ENCODE data around the gene CMSS1. TPM values are rescaled to one million over a fixed set of nuclear protein-coding genes. Genes with fewer than 3 reads are reported as not detected.
A peak's percentile ranks its signal among the peaks of the same experiment; 100 is the strongest.

The CMSS1 gene
- total and polyA plus RNA-seq, 2 of the 13 experiments (the other 11 are each of a cell fraction or from before 2014, with no cell fraction given), result 6.4 to 48.7 TPM

DNA sequence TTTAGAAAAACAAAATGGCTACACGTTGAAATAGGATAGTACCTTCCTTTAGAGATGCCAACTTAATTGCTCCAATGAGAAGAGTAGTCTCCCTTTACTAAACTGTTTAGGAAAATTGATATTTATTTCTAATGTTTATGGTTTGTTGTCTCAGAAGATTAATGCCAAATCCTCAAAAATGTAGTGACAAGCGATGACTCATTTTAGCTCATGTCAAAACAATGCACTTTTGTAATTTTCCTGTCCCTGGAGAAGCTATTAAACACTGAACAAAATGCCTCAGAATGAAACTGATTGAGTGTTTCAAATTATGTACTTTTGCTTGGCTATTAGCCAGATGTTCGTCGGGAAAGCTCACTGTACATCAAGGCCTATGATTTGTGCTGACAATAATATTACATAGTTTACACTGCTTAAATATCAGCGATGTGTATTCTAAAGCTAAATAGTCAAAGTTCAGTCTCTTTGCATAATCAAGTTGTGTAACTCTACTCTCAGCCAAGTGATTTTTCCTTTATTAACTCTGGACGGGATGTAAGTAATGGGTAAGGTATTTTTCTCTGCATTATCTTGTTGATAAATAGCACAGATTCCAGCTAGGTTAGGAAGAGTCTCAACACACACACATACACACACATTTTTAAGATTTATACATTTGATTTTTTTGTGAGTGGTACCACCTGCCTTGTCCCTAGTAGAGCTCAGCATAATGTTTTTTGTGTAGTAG, 83.7 kb downstream of the CMSS1 start (continued):
- no peak for TF ChIP-seq KLF12 (CRISPR knock-in tag; IDR thresholded peaks at IDR 0.05; ENCODE audit: borderline replicate concordance)
- TF ChIP-seq ZNF660 (CRISPR knock-in tag; IDR thresholded peaks at IDR 0.05; ENCODE audit: borderline replicate concordance, low read depth), result no peak
- no peak for TF ChIP-seq ZNF780A (CRISPR knock-in tag; IDR thresholded peaks at IDR 0.05)
- TF ChIP-seq GFI1 (CRISPR knock-in tag; IDR thresholded peaks at IDR 0.05; ENCODE audit: borderline replicate concordance), result peak; percentile 90
- TF ChIP-seq FOSL1 (CRISPR knock-in tag; IDR thresholded peaks at IDR 0.05; ENCODE audit: borderline replicate concordance), result peak; percentile 67; the same call in 1 of the 2 replicates
- TF ChIP-seq ZNF564 (CRISPR knock-in tag; IDR thresholded peaks at IDR 0.05), result 0 out of 2 replicates have a peak, but pooled peaks have one; percentile 28
- TF ChIP-seq ZBTB21 (CRISPR knock-in tag; IDR thresholded peaks at IDR 0.05), result no peak
- TF ChIP-seq ATRX (CRISPR knock-in tag; IDR thresholded peaks at IDR 0.05; ENCODE audit: borderline replicate concordance), result no peak
- TF ChIP-seq ZFP62 (CRISPR knock-in tag; IDR thresholded peaks at IDR 0.05), result no peak
- no peak for TF ChIP-seq ZNF180 (CRISPR knock-in tag; IDR thresholded peaks at IDR 0.05; ENCODE audit: borderline replicate concordance, low read depth)
- TF ChIP-seq, protein P1, sequence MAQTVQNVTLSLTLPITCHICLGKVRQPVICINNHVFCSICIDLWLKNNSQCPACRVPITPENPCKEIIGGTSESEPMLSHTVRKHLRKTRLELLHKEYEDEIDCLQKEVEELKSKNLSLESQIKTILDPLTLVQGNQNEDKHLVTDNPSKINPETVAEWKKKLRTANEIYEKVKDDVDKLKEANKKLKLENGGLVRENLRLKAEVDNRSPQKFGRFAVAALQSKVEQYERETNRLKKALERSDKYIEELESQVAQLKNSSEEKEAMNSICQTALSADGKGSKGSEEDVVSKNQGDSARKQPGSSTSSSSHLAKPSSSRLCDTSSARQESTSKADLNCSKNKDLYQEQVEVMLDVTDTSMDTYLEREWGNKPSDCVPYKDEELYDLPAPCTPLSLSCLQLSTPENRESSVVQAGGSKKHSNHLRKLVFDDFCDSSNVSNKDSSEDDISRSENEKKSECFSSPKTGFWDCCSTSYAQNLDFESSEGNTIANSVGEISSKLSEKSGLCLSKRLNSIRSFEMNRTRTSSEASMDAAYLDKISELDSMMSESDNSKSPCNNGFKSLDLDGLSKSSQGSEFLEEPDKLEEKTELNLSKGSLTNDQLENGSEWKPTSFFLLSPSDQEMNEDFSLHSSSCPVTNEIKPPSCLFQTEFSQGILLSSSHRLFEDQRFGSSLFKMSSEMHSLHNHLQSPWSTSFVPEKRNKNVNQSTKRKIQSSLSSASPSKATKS (CRISPR knock-in tag; IDR thresholded peaks at IDR 0.05), result no peak
- TF ChIP-seq, protein P2, sequence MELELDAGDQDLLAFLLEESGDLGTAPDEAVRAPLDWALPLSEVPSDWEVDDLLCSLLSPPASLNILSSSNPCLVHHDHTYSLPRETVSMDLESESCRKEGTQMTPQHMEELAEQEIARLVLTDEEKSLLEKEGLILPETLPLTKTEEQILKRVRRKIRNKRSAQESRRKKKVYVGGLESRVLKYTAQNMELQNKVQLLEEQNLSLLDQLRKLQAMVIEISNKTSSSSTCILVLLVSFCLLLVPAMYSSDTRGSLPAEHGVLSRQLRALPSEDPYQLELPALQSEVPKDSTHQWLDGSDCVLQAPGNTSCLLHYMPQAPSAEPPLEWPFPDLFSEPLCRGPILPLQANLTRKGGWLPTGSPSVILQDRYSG (CRISPR knock-in tag; IDR thresholded peaks at IDR 0.05), result 0 out of 2 replicates have a peak, but pooled peaks have one; percentile 43
- TF ChIP-seq BRD4 (CRISPR knock-in tag; IDR thresholded peaks at IDR 0.05), result no peak
- TF ChIP-seq ZNF496 (CRISPR knock-in tag; IDR thresholded peaks at IDR 0.05; ENCODE audit: insufficient replicate concordance), result no peak
- peak; percentile 86; the same call in 1 of the 2 replicates for TF ChIP-seq SIX1 (CRISPR knock-in tag; IDR thresholded peaks at IDR 0.05; ENCODE audit: borderline replicate concordance)
- TF ChIP-seq, protein P3, sequence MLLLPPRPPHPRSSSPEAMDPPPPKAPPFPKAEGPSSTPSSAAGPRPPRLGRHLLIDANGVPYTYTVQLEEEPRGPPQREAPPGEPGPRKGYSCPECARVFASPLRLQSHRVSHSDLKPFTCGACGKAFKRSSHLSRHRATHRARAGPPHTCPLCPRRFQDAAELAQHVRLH (CRISPR knock-in tag; IDR thresholded peaks at IDR 0.05; ENCODE audit: borderline replicate concordance, low read depth), result no peak
- TF ChIP-seq KMT2A (CRISPR knock-in tag; IDR thresholded peaks at IDR 0.05), result no peak; the same call in 1 of the 2 replicates
- TF ChIP-seq PHF5A (CRISPR knock-in tag; IDR thresholded peaks at IDR 0.05; ENCODE audit: low read depth, unreplicated experiment), result no peak
- no peak for TF ChIP-seq XBP1 (CRISPR knock-in tag; IDR thresholded peaks at IDR 0.05)
- TF ChIP-seq, protein P4, sequence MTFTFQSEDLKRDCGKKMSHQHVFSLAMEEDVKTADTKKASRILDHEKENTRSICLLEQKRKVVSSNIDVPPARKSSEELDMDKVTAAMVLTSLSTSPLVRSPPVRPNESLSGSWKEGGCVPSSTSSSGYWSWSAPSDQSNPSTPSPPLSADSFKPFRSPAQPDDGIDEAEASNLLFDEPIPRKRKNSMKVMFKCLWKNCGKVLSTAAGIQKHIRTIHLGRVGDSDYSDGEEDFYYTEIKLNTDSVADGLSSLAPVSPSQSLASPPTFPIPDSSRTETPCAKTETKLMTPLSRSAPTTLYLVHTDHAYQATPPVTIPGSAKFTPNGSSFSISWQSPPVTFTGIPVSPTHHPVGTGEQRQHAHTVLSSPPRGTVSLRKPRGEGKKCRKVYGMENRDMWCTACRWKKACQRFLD (CRISPR knock-in tag; IDR thresholded peaks at IDR 0.05; ENCODE audit: borderline replicate concordance), result no peak
- TF ChIP-seq HNF4A (CRISPR knock-in tag; IDR thresholded peaks at IDR 0.05), result peak; percentile 95
- no peak for TF ChIP-seq ZNF484 (CRISPR knock-in tag; IDR thresholded peaks at IDR 0.05; ENCODE audit: borderline replicate concordance, low read depth)
- TF ChIP-seq SSRP1 (CRISPR knock-in tag; IDR thresholded peaks at IDR 0.05), result no peak
- TF ChIP-seq, protein P5, sequence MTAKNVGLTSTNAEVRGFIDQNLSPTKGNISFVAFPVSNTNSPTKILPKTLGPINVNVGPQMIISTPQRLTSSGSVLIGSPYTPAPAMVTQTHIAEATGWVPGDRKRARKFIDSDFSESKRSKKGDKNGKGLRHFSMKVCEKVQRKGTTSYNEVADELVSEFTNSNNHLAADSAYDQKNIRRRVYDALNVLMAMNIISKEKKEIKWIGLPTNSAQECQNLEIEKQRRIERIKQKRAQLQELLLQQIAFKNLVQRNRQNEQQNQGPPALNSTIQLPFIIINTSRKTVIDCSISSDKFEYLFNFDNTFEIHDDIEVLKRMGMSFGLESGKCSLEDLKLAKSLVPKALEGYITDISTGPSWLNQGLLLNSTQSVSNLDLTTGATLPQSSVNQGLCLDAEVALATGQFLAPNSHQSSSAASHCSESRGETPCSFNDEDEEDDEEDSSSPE (CRISPR knock-in tag; IDR thresholded peaks at IDR 0.05), result 0 out of 2 replicates have a peak, but pooled peaks have one; percentile 21
- TF ChIP-seq KDM6A (CRISPR knock-in tag; IDR thresholded peaks at IDR 0.05; ENCODE audit: low read depth), result peak; percentile 51; the same call in 1 of the 2 replicates
- TF ChIP-seq DMAP1 (CRISPR knock-in tag; IDR thresholded peaks at IDR 0.05), result 0 out of 2 replicates have a peak, but pooled peaks have one; percentile 38

All from HepG2 (cell line).